ENCODE data around the gene PLCH1.

The PLCH1 gene

GRCh38 chr3:155417119-155417517 is 327.8 kb downstream of the PLCH1 start:
- DNase-seq (ENCODE audit: low read depth, low spot score) = no peak
- Histone ChIP-seq H3K9me3 (ENCODE audit: low read depth, low read length) (no peaks in the 10 kb centered on the region), H3K27ac (no peak overlapping the region), H3K9ac (ENCODE audit: insufficient read length) (no peak overlapping the region), H3K36me3 (ENCODE audit: insufficient read depth, low read length) (no peaks in the 10 kb centered on the region), H3K4me3 (no peak overlapping the region)
- TF ChIP-seq POLR2AphosphoS5 (IDR thresholded peaks at IDR 0.05; ENCODE audit: borderline replicate concordance, low read depth, low read length) (no peak), FOXP2 (optimal IDR thresholded peaks at IDR 0.05; ENCODE audit: control extremely low read depth, extremely low read length, insufficient read depth) (no peak), EZH2 (IDR thresholded peaks at IDR 0.05) (no peak)

GRCh38 chr3:155416500-155417118 is 328.3 kb downstream of the PLCH1 start:
- no peak for DNase-seq (ENCODE audit: low read depth, low spot score)
- Histone ChIP-seq H3K27ac (no peak overlapping the region), H3K9ac (ENCODE audit: insufficient read length) (no peak overlapping the region), H3K9me3 (ENCODE audit: low read depth, low read length) (no peaks in the 10 kb centered on the region), H3K4me3 (no peak overlapping the region), H3K36me3 (ENCODE audit: insufficient read depth, low read length) (no peaks in the 10 kb centered on the region)
- no peak for TF ChIP-seq POLR2AphosphoS5 (IDR thresholded peaks at IDR 0.05; ENCODE audit: borderline replicate concordance, low read depth, low read length)
- no peak for TF ChIP-seq FOXP2 (optimal IDR thresholded peaks at IDR 0.05; ENCODE audit: control extremely low read depth, extremely low read length, insufficient read depth)
- no peak for TF ChIP-seq EZH2 (IDR thresholded peaks at IDR 0.05)

DNA sequence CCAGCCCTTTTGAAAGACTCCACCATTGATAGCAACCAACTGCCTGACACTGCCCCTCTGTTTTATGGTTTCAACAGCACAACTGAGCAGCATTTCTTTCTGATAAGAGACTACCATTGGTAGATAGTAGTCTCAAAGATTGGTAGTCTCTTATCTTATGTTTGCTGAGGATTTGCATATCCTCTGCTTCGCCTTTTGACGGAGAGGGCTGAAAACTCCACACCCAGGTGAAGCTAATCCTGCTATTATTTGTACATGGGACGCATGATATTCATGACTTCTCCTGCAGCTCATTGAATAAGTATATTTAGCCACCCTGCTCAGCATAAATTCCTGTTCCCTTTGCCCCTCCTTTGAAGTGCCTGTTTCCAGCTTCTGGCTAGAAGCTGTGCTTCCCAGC is 332.0 kb downstream of the PLCH1 start:
- Histone ChIP-seq H3K9me3 (ENCODE audit: low read depth, low read length) (no peaks in the 10 kb centered on the region), H3K36me3 (ENCODE audit: insufficient read depth, low read length) (no peaks in the 10 kb centered on the region)
- TF ChIP-seq POLR2AphosphoS5 (IDR thresholded peaks at IDR 0.05; ENCODE audit: borderline replicate concordance, low read depth, low read length) (no peak), FOXP2 (optimal IDR thresholded peaks at IDR 0.05; ENCODE audit: control extremely low read depth, extremely low read length, insufficient read depth) (no peak), EZH2 (IDR thresholded peaks at IDR 0.05) (no peak)

DNA sequence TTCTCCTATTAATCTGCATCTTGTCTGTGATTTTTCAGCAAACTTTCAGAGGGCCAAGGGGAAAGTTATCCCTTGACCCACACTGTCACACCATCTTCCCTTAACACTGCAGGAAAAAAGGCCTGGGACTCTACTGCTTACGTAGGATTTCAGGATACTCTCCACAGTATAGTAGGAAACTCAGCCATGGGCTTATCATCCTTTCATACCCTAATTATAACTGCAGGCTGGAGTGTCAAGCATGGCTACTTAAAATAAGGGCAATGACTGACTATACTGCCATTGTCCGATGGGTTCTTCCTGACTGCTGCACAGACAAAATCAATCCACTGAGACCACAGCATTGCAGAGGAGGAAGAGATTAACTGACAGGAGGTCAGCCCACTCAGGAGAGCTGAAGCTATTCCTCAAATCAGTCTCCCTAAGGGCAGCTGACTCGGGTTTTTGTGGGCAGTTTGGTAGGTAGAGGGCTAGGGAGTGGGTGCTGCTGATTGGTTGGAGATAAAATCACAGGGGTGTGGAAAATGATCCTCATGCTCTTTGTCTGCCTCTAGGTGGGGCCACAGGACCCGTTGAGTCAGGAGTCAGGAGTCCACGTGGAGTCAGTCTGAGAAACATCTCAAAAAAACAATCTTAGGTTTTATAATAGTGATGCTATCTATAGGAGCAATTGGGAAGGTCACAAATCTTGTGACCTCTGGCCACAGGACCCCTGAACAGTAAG is 333.2 kb downstream of the PLCH1 start:
- TF ChIP-seq POLR2AphosphoS5 (IDR thresholded peaks at IDR 0.05; ENCODE audit: borderline replicate concordance, low read depth, low read length) (no peak), FOXP2 (optimal IDR thresholded peaks at IDR 0.05; ENCODE audit: control extremely low read depth, extremely low read length, insufficient read depth) (no peak), EZH2 (IDR thresholded peaks at IDR 0.05) (no peak)
- H3K4me3 ChIP-seq = no peak overlapping the region
- DNase-seq (ENCODE audit: low read depth, low spot score) = no peak
- H3K27ac ChIP-seq = no peak overlapping the region
- no peaks in the 10 kb centered on the region for H3K36me3 ChIP-seq (ENCODE audit: insufficient read depth, low read length)
- H3K9me3 ChIP-seq (ENCODE audit: low read depth, low read length) = no peaks in the 10 kb centered on the region
- H3K9ac ChIP-seq (ENCODE audit: insufficient read length) = no peak overlapping the region

More for the DNA sequence above, 332.0 kb downstream of the PLCH1 start:
- Histone ChIP-seq H3K4me3 (no peak overlapping the region), H3K9ac (ENCODE audit: insufficient read length) (no peak overlapping the region), H3K27ac (no peak overlapping the region)
- no peak for DNase-seq (ENCODE audit: low read depth, low spot score)

- no peaks in the 10 kb centered on the region for H3K36me3 ChIP-seq (ENCODE audit: insufficient read depth, low read length)
- H3K27ac ChIP-seq = no peak overlapping the region
- no peak for DNase-seq (ENCODE audit: low read depth, low spot score)
- H3K4me3 ChIP-seq = no peak overlapping the region
- TF ChIP-seq POLR2AphosphoS5 (IDR thresholded peaks at IDR 0.05; ENCODE audit: borderline replicate concordance, low read depth, low read length) (no peak), FOXP2 (optimal IDR thresholded peaks at IDR 0.05; ENCODE audit: control extremely low read depth, extremely low read length, insufficient read depth) (no peak), EZH2 (IDR thresholded peaks at IDR 0.05) (no peak)
- H3K9ac ChIP-seq (ENCODE audit: insufficient read length) = no peak overlapping the region
- H3K9me3 ChIP-seq (ENCODE audit: low read depth, low read length) = no peaks in the 10 kb centered on the region
These were observed 335.5 kb downstream of the PLCH1 start for GRCh38 chr3:155409336-155409735.

- TF ChIP-seq POLR2AphosphoS5 (IDR thresholded peaks at IDR 0.05; ENCODE audit: borderline replicate concordance, low read depth, low read length) (no peak), FOXP2 (optimal IDR thresholded peaks at IDR 0.05; ENCODE audit: control extremely low read depth, extremely low read length, insufficient read depth) (no peak), EZH2 (IDR thresholded peaks at IDR 0.05) (no peak)
- Histone ChIP-seq H3K9ac (ENCODE audit: insufficient read length) (no peak overlapping the region), H3K27ac (no peak overlapping the region), H3K4me3 (no peak overlapping the region), H3K9me3 (ENCODE audit: low read depth, low read length) (no peaks in the 10 kb centered on the region), H3K36me3 (ENCODE audit: insufficient read depth, low read length) (no peaks in the 10 kb centered on the region)
- DNase-seq (ENCODE audit: low read depth, low spot score) = no peak
These were observed 336.9 kb downstream of the PLCH1 start for GRCh38 chr3:155407971-155408370.

- no peak overlapping the region for H3K4me3 ChIP-seq
- H3K27ac ChIP-seq = no peak overlapping the region; the same call in 1 of the 2 replicates
- TF ChIP-seq FOXP2 (optimal IDR thresholded peaks at IDR 0.05; ENCODE audit: control extremely low read depth, extremely low read length, insufficient read depth) (no peak), EZH2 (IDR thresholded peaks at IDR 0.05) (no peak), POLR2AphosphoS5 (IDR thresholded peaks at IDR 0.05; ENCODE audit: borderline replicate concordance, low read depth, low read length) (no peak)
- no peaks in the 10 kb centered on the region for H3K36me3 ChIP-seq (ENCODE audit: insufficient read depth, low read length)
- DNase-seq (ENCODE audit: low read depth, low spot score) = no peak
- H3K9ac ChIP-seq (ENCODE audit: insufficient read length) = no peak overlapping the region
- H3K9me3 ChIP-seq (ENCODE audit: low read depth, low read length) = no peaks in the 10 kb centered on the region
These were observed 337.5 kb downstream of the PLCH1 start for GRCh38 chr3:155407331-155407730.

DNA sequence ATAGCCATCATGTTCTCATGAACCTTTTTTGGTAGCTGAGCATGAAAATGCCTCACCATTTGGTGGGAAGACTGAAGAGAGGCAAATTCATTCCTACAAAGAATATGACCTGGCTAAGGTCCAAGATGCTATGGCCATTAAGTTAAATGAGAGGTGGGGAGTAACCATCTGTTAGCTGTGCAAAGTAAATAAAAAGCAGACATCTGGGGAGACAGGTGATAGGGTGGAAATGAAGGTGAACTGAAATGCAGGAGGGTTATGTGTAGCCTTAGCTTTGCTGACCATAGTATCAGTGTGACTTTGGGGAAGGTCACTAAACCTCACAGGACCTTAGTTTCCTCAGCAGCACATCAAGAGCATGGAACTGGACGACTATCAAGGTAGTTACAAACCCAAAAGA is 340.4 kb downstream of the PLCH1 start:
- Histone ChIP-seq H3K9ac (ENCODE audit: insufficient read length) (no peak overlapping the region), H3K27ac (no peak overlapping the region), H3K4me3 (no peak overlapping the region), H3K9me3 (ENCODE audit: low read depth, low read length) (no peaks in the 10 kb centered on the region), H3K36me3 (ENCODE audit: insufficient read depth, low read length) (no peaks in the 10 kb centered on the region)
- no peak for DNase-seq (ENCODE audit: low read depth, low spot score)
- TF ChIP-seq EZH2 (IDR thresholded peaks at IDR 0.05) = no peak
- TF ChIP-seq POLR2AphosphoS5 (IDR thresholded peaks at IDR 0.05; ENCODE audit: borderline replicate concordance, low read depth, low read length) = no peak
- TF ChIP-seq FOXP2 (optimal IDR thresholded peaks at IDR 0.05; ENCODE audit: control extremely low read depth, extremely low read length, insufficient read depth) = no peak
